ENCODE measurements around the gene AKR1D1. TPM values are rescaled to one million over a fixed set of nuclear protein-coding genes. Genes with fewer than 3 reads are reported as not detected.

AKR1D1 gene
- total RNA-seq, 1 experiment from 2014 or later: 0.10 TPM

DNA sequence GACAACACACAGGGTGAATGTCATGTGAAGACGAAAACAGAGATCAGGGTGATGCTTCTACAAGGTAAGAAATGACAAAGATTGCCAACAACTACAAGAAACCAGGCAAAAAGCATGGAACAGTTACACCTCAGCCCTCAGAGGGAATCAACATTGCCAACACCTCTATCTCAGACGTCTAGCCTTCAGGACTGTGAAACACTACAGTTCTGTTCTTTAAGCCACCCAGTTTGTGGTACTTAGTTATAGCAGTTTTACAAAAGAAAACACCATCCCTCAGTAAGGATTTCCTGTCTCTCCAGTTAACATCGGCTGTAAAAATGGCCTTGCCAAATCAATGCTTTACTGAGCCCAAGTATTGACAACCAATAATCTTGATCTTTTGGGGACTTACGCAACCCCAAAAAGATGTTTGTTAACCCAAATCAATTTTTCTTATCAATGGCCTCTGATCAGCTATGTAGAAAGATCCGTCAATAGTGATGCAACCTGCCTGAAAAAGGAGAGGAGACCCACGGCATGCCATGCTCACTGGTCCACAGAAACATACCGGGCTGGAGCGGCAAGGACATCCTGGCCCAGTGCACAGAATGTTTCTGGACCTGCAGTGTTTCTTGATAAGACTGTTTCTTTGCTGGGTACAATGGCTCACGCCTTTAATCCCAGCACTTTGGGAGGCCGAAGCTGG is 44.0 kb downstream of the AKR1D1 start:
- no peak overlapping the region for H3K4me3 ChIP-seq (replicated peaks in 1 of 2; ENCODE audit: low read depth in 1 of 2, low read length in 2 of 2)
- H3K9me3 ChIP-seq (ENCODE audit: control insufficient read depth in 1 of 2, insufficient read depth in 1 of 2, low read depth in 1 of 2, low read length in 2 of 2): no peaks in the 10 kb centered on the region
- no peak overlapping the region for H2AFZ ChIP-seq (ENCODE audit: low read depth, low read length, poor library complexity, severe bottlenecking)
- no peaks in the 10 kb centered on the region for H3K9me2 ChIP-seq (ENCODE audit: insufficient read depth)
- DNase-seq (ENCODE audit: low read depth, low spot score) (no peak), ATAC-seq (no peak)
- BruUV-seq (replicated peaks): no TSS peak
- no peak overlapping the region for H3K27ac ChIP-seq (ENCODE audit: low read depth, low read length)
- no peak overlapping the region for H3K4me2 ChIP-seq (ENCODE audit: low read length)
- H3K36me3 ChIP-seq (ENCODE audit: control insufficient read depth in 1 of 2, insufficient read depth in 2 of 2, low read length in 2 of 2): no peaks in the 10 kb centered on the region
- H3K79me2 ChIP-seq (ENCODE audit: insufficient read depth, low read length): no peaks in the 10 kb centered on the region
- H3K9ac ChIP-seq (ENCODE audit: low read length): no peak overlapping the region
- peaks cover 0 to 6% of the 10 kb centered on the region in 2 experiments; a peak in 1 of 4 replicates for H3K4me1 ChIP-seq (ENCODE audit: control insufficient read depth in 1 of 2, insufficient read depth in 2 of 2, low read length in 2 of 2)
- intact Hi-C loops (cut with micrococcal nuclease): no loop called here
- ChIA-PET RAD21 (ENCODE audit: low non-redundant PET in 1 of 2, low total read pairs in 2 of 2, uncharacterized antibody in 2 of 2, unreplicated experiment in 2 of 2) (no interaction called here), CTCF (no interaction called here), POLR2A (no interaction called here)
- H3K27me3 ChIP-seq (ENCODE audit: insufficient read depth, low read length): no peaks in the 10 kb centered on the region
- H4K20me1 ChIP-seq (ENCODE audit: insufficient read depth): no peaks in the 10 kb centered on the region
- no peak for TF ChIP-seq ZFX (IDR thresholded peaks at IDR 0.05)
- TF ChIP-seq EGR1 (IDR thresholded peaks at IDR 0.05; ENCODE audit: low read depth): no peak
- TF ChIP-seq ELF1 (IDR thresholded peaks at IDR 0.05; ENCODE audit: borderline replicate concordance, low read depth): no peak

DNA sequence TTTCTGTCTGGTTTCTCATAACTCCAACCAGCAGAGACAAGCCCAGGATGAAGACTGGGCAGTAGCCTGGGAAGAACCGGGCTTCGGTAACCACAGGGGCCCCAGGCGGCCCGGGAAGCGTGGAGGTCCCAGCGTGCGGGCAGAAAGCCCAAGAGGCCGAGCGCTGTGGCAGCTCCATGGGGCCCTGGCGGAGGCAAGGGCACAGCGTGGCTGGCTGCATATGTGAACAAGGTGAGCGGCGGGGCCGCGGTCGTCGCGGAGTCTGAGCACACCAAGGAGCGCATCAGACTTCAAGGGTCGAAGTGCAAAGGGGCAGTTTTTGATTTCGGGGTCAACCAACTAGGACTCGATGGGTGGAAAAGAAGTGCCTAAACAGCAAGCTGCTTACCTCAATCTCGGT is 45.9 kb downstream of the AKR1D1 start:
- no TSS peak for BruUV-seq (replicated peaks)
- no peaks in the 10 kb centered on the region for H3K79me2 ChIP-seq (ENCODE audit: insufficient read depth, low read length)
- peaks cover 0 to 5% of the 10 kb centered on the region in 2 experiments; a peak in 1 of 4 replicates for H3K4me1 ChIP-seq (ENCODE audit: control insufficient read depth in 1 of 2, insufficient read depth in 2 of 2, low read length in 2 of 2)
- no peak overlapping the region for H3K4me3 ChIP-seq (replicated peaks in 1 of 2; ENCODE audit: low read depth in 1 of 2, low read length in 2 of 2)
- no peaks in the 10 kb centered on the region for H3K9me2 ChIP-seq (ENCODE audit: insufficient read depth)
- ATAC-seq (no peak), DNase-seq (ENCODE audit: low read depth, low spot score) (no peak)
- intact Hi-C loops (cut with micrococcal nuclease): no loop called here
- CTCF ChIA-PET: no interaction called here
- no peaks in the 10 kb centered on the region for H3K27me3 ChIP-seq (ENCODE audit: insufficient read depth, low read length)
- H2AFZ ChIP-seq (ENCODE audit: low read depth, low read length, poor library complexity, severe bottlenecking): no peak overlapping the region
- TF ChIP-seq TCF7L2 (IDR thresholded peaks at IDR 0.05; ENCODE audit: borderline replicate concordance, extremely low read depth, insufficient read depth, insufficient read length) (no peak), YY1 (IDR thresholded peaks at IDR 0.05; ENCODE audit: extremely low read depth, insufficient replicate concordance, low read depth, low read length) (no peak), EGR1 (IDR thresholded peaks at IDR 0.05; ENCODE audit: low read depth) (no peak), POLR2A (IDR thresholded peaks at IDR 0.05; ENCODE audit: borderline replicate concordance, extremely low read depth, insufficient read depth, insufficient read length) (no peak), CBX3 (IDR thresholded peaks at IDR 0.05; ENCODE audit: low read depth) (no peak), FOSL1 (IDR thresholded peaks at IDR 0.05; ENCODE audit: low read depth) (no peak), POLR2AphosphoS5 (IDR thresholded peaks at IDR 0.05; ENCODE audit: low read depth, low read length) (no peak), JUND (IDR thresholded peaks at IDR 0.05) (no peak), CEBPB (IDR thresholded peaks at IDR 0.05; ENCODE audit: low read depth) (no peak), SP1 (IDR thresholded peaks at IDR 0.05; ENCODE audit: low read depth) (no peak), ZFX (IDR thresholded peaks at IDR 0.05) (no peak), ZNF274 (IDR thresholded peaks at IDR 0.05; ENCODE audit: low read depth, low read length) (no peak)
- TF ChIP-seq, protein P1, sequence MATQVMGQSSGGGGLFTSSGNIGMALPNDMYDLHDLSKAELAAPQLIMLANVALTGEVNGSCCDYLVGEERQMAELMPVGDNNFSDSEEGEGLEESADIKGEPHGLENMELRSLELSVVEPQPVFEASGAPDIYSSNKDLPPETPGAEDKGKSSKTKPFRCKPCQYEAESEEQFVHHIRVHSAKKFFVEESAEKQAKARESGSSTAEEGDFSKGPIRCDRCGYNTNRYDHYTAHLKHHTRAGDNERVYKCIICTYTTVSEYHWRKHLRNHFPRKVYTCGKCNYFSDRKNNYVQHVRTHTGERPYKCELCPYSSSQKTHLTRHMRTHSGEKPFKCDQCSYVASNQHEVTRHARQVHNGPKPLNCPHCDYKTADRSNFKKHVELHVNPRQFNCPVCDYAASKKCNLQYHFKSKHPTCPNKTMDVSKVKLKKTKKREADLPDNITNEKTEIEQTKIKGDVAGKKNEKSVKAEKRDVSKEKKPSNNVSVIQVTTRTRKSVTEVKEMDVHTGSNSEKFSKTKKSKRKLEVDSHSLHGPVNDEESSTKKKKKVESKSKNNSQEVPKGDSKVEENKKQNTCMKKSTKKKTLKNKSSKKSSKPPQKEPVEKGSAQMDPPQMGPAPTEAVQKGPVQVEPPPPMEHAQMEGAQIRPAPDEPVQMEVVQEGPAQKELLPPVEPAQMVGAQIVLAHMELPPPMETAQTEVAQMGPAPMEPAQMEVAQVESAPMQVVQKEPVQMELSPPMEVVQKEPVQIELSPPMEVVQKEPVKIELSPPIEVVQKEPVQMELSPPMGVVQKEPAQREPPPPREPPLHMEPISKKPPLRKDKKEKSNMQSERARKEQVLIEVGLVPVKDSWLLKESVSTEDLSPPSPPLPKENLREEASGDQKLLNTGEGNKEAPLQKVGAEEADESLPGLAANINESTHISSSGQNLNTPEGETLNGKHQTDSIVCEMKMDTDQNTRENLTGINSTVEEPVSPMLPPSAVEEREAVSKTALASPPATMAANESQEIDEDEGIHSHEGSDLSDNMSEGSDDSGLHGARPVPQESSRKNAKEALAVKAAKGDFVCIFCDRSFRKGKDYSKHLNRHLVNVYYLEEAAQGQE (IDR thresholded peaks at IDR 0.05; ENCODE audit: low read depth): no peak
- H3K9me3 ChIP-seq (ENCODE audit: control insufficient read depth in 1 of 2, insufficient read depth in 1 of 2, low read depth in 1 of 2, low read length in 2 of 2): no peaks in the 10 kb centered on the region
- no peak overlapping the region for H3K27ac ChIP-seq (ENCODE audit: low read depth, low read length)
- no peak overlapping the region for H3K9ac ChIP-seq (ENCODE audit: low read length)
- H4K20me1 ChIP-seq (ENCODE audit: insufficient read depth): no peaks in the 10 kb centered on the region
- RAD21 ChIA-PET (ENCODE audit: low non-redundant PET in 1 of 2, low total read pairs in 2 of 2, uncharacterized antibody in 2 of 2, unreplicated experiment in 2 of 2): no interaction called here
- no peak overlapping the region for H3K4me2 ChIP-seq (ENCODE audit: low read length)
- POLR2A ChIA-PET: no interaction called here
- no peaks in the 10 kb centered on the region for H3K36me3 ChIP-seq (ENCODE audit: control insufficient read depth in 1 of 2, insufficient read depth in 2 of 2, low read length in 2 of 2)
